ENCODE measurements around the gene POM121L2.

- TF ChIP-seq EP300 (IDR thresholded peaks at IDR 0.05; ENCODE audit: borderline replicate concordance): no peak
- no peak for TF ChIP-seq RAD21 (IDR thresholded peaks at IDR 0.05; ENCODE audit: low read depth)
- TF ChIP-seq CEBPB (IDR thresholded peaks at IDR 0.05): no peak
- TF ChIP-seq, protein P1, sequence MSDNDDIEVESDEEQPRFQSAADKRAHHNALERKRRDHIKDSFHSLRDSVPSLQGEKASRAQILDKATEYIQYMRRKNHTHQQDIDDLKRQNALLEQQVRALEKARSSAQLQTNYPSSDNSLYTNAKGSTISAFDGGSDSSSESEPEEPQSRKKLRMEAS (IDR thresholded peaks at IDR 0.05): no peak
Observed at GRCh38 chr6:27286141-27286540, 25.9 kb downstream of the POM121L2 start.
